ENCODE data around the gene TWIST2. TPM values are rescaled to one million over a fixed set of nuclear protein-coding genes. Genes with fewer than 3 reads are reported as not detected.

The TWIST2 gene
- polyA plus RNA-seq, 1 experiment = 15.6 TPM

GRCh38 chr2:238890131-238890530 lies 42.2 kb downstream of the TWIST2 start:
- TF ChIP-seq CTCF (IDR thresholded peaks at IDR 0.05; ENCODE audit: low read depth, low read length) = no peak
- Histone ChIP-seq H3K27me3 (ENCODE audit: control insufficient read depth, insufficient read depth, low read length) (no peaks in the 10 kb centered on the region), H3K9me3 (ENCODE audit: control insufficient read depth, insufficient read depth, low read length) (no peaks in the 10 kb centered on the region; the same call in 1 of the 2 replicates), H3K27ac (ENCODE audit: low read depth, low read length) (no peak overlapping the region), H3K4me3 (ENCODE audit: low read depth, low read length) (no peak overlapping the region)
- DNase-seq (ENCODE audit: low read depth, low spot score) = no peak
- CTCF ChIA-PET = no interaction called here
- POLR2A ChIA-PET = no interaction called here

- Histone ChIP-seq H3K27ac (ENCODE audit: low read depth, low read length) (no peak overlapping the region), H3K4me3 (ENCODE audit: low read depth, low read length) (no peak overlapping the region), H3K27me3 (ENCODE audit: control insufficient read depth, insufficient read depth, low read length) (no peaks in the 10 kb centered on the region), H3K9me3 (ENCODE audit: control insufficient read depth, insufficient read depth, low read length) (no peaks in the 10 kb centered on the region; the same call in 1 of the 2 replicates)
- CTCF ChIA-PET = no interaction called here
- TF ChIP-seq CTCF (IDR thresholded peaks at IDR 0.05; ENCODE audit: low read depth, low read length) = no peak
- POLR2A ChIA-PET = no interaction called here
- DNase-seq (ENCODE audit: low read depth, low spot score) = no peak
These were observed 43.0 kb downstream of the TWIST2 start for GRCh38 chr2:238890618-238891456.

- Histone ChIP-seq H3K9me3 (ENCODE audit: control insufficient read depth, insufficient read depth, low read length) (no peaks in the 10 kb centered on the region; the same call in 1 of the 2 replicates), H3K27me3 (ENCODE audit: control insufficient read depth, insufficient read depth, low read length) (no peaks in the 10 kb centered on the region), H3K27ac (ENCODE audit: low read depth, low read length) (no peak overlapping the region), H3K4me3 (ENCODE audit: low read depth, low read length) (no peak overlapping the region)
- CTCF ChIA-PET = no interaction called here
- TF ChIP-seq CTCF (IDR thresholded peaks at IDR 0.05; ENCODE audit: low read depth, low read length) = no peak
- no peak for DNase-seq (ENCODE audit: low read depth, low spot score)
- POLR2A ChIA-PET = no interaction called here
These were observed 43.7 kb downstream of the TWIST2 start for GRCh38 chr2:238891457-238892203.

- Histone ChIP-seq H3K27ac (ENCODE audit: low read depth, low read length) (no peak overlapping the region), H3K27me3 (ENCODE audit: control insufficient read depth, insufficient read depth, low read length) (no peaks in the 10 kb centered on the region), H3K4me3 (ENCODE audit: low read depth, low read length) (no peak overlapping the region), H3K9me3 (ENCODE audit: control insufficient read depth, insufficient read depth, low read length) (no peaks in the 10 kb centered on the region; the same call in 1 of the 2 replicates)
- no peak for DNase-seq (ENCODE audit: low read depth, low spot score)
- CTCF ChIA-PET = no interaction called here
- POLR2A ChIA-PET = no interaction called here
- TF ChIP-seq CTCF (IDR thresholded peaks at IDR 0.05; ENCODE audit: low read depth, low read length) = no peak
These were observed 44.3 kb downstream of the TWIST2 start for GRCh38 chr2:238892204-238892500.

GRCh38 chr2:238892796-238893195 lies 44.9 kb downstream of the TWIST2 start:
- no peaks in the 10 kb centered on the region for H3K27me3 ChIP-seq (ENCODE audit: control insufficient read depth, insufficient read depth, low read length)
- no peak overlapping the region for H3K4me3 ChIP-seq (ENCODE audit: low read depth, low read length)
- ChIA-PET CTCF (interaction anchor here (0.7 kb wide), 1 partner anchor 529 kb away, joined by 3 read pairs; no protein-coding TSS in a partner anchor), POLR2A (no interaction called here)
- no peak overlapping the region for H3K27ac ChIP-seq (ENCODE audit: low read depth, low read length)
- H3K9me3 ChIP-seq (ENCODE audit: control insufficient read depth, insufficient read depth, low read length) = no peaks in the 10 kb centered on the region; the same call in 1 of the 2 replicates
- no peak for TF ChIP-seq CTCF (IDR thresholded peaks at IDR 0.05; ENCODE audit: low read depth, low read length)
- DNase-seq (ENCODE audit: low read depth, low spot score) = no peak
